Measurements from ENCODE around the gene EEIG1. TPM values are rescaled to one million over a fixed set of nuclear protein-coding genes. Genes with fewer than 3 reads are reported as not detected.

The EEIG1 gene
- total RNA-seq, 1 donor from 2014 or later, result 26.4 TPM

DNA sequence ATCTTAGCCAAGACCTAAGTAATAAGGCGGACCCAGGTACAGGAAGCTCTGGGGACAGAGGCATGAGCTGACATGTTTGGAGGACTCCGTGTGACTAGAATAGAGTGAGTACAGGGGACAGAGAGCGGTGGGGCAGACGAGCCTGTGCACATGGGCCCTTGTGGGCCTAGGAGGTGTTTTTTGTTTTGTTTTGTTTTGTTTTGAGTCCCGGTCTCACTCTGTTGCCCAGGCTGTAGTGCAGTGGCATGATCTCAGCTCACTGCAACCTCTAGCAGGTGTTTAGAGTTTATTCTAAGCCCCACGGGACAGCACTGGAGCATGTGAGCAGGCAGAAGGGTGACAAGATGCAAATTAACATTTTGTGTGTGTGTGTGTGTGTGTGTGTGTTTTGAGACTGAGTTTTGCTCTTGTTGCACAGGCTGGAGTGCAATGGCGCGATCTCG lies 3.1 kb upstream of the EEIG1 start:
- Histone ChIP-seq H3K27ac (ENCODE audit: low read depth, low read length) (no peak overlapping the region), H3K79me2 (ENCODE audit: insufficient read depth, low read length) (peaks cover 14% of the 10 kb centered on the region), H4K20me1 (ENCODE audit: insufficient read depth, low read length) (peaks cover 13% of the 10 kb centered on the region), H3K4me2 (ENCODE audit: low read length) (no peak overlapping the region), H3K4me3 (ENCODE audit: insufficient read depth, low read depth, low read length) (no peak overlapping the region), H2AFZ (ENCODE audit: low read depth, low read length) (no peak overlapping the region), H3K9ac (ENCODE audit: low read length) (no peak overlapping the region), H3K36me3 (ENCODE audit: insufficient read depth, low read length) (no peaks in the 10 kb centered on the region), H3K27me3 (ENCODE audit: insufficient read depth, low read length) (no peaks in the 10 kb centered on the region), H3K4me1 (ENCODE audit: insufficient read depth, low read length) (peaks cover 24% of the 10 kb centered on the region), H3K9me3 (ENCODE audit: insufficient read depth, low read depth, low read length) (no peaks in the 10 kb centered on the region)
- H3K36me3 Mint-ChIP-seq (ENCODE audit: low read depth, unreplicated experiment), result no peaks in the 10 kb centered on the region
- peak overlapping the region; percentile 44 for H3K27ac Mint-ChIP-seq (ENCODE audit: unreplicated experiment)
- DNase-seq (ENCODE audit: low read depth) (no peak), FAIRE-seq (no peak)
- H3K4me1 Mint-ChIP-seq (ENCODE audit: low read depth, unreplicated experiment), result peaks cover 4% of the 10 kb centered on the region
- H3K4me3 Mint-ChIP-seq (ENCODE audit: unreplicated experiment), result no peak overlapping the region
- peaks cover 3% of the 10 kb centered on the region for H3K27me3 Mint-ChIP-seq (ENCODE audit: low read depth, unreplicated experiment)
- H3K9me3 Mint-ChIP-seq (ENCODE audit: unreplicated experiment), result no peaks in the 10 kb centered on the region
- TF ChIP-seq, protein P1, sequence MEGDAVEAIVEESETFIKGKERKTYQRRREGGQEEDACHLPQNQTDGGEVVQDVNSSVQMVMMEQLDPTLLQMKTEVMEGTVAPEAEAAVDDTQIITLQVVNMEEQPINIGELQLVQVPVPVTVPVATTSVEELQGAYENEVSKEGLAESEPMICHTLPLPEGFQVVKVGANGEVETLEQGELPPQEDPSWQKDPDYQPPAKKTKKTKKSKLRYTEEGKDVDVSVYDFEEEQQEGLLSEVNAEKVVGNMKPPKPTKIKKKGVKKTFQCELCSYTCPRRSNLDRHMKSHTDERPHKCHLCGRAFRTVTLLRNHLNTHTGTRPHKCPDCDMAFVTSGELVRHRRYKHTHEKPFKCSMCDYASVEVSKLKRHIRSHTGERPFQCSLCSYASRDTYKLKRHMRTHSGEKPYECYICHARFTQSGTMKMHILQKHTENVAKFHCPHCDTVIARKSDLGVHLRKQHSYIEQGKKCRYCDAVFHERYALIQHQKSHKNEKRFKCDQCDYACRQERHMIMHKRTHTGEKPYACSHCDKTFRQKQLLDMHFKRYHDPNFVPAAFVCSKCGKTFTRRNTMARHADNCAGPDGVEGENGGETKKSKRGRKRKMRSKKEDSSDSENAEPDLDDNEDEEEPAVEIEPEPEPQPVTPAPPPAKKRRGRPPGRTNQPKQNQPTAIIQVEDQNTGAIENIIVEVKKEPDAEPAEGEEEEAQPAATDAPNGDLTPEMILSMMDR (IDR thresholded peaks at IDR 0.05; ENCODE audit: insufficient read depth, low read depth, low read length), result no peak
- no peak for TF ChIP-seq EZH2 (IDR thresholded peaks at IDR 0.05; ENCODE audit: insufficient read depth, low read length)

DNA sequence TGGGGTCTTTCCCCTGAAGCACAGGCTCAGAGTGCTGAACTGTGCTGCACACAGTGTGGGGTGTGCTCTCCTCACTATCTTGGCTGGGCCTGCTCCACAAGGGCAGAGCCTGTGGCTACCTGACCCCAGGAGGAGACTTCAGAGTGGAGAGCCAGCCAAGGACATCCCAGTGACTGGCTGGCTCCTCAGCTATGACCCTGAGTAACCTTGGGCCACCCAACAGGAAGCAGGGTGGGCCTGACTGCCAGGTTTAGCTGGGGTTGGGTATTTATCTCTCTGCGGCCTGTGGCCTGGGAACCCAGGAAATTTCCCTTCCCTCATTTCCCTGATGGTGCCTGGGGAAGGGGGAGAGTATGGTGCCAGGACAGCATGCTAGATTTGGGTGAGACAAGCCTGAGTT lies 2.1 kb upstream of the EEIG1 start:
- Mint-ChIP-seq H3K4me3 (ENCODE audit: unreplicated experiment) (no peak overlapping the region), H3K4me1 (ENCODE audit: low read depth, unreplicated experiment) (peaks cover 8% of the 10 kb centered on the region), H3K36me3 (ENCODE audit: low read depth, unreplicated experiment) (no peaks in the 10 kb centered on the region), H3K9me3 (ENCODE audit: unreplicated experiment) (no peaks in the 10 kb centered on the region), H3K27ac (ENCODE audit: unreplicated experiment) (no peak overlapping the region), H3K27me3 (ENCODE audit: low read depth, unreplicated experiment) (peaks cover 3% of the 10 kb centered on the region)
- no peak overlapping the region for H3K4me2 ChIP-seq (ENCODE audit: low read length)
- H3K4me3 ChIP-seq (ENCODE audit: insufficient read depth, low read depth, low read length), result no peak overlapping the region
- H3K27me3 ChIP-seq (ENCODE audit: insufficient read depth, low read length), result no peaks in the 10 kb centered on the region
- peaks cover 21% of the 10 kb centered on the region for H4K20me1 ChIP-seq (ENCODE audit: insufficient read depth, low read length)
- DNase-seq (ENCODE audit: low read depth) (no peak), FAIRE-seq (no peak)
- H2AFZ ChIP-seq (ENCODE audit: low read depth, low read length), result no peak overlapping the region
- no peaks in the 10 kb centered on the region for H3K9me3 ChIP-seq (ENCODE audit: insufficient read depth, low read depth, low read length)
- no peak for TF ChIP-seq EZH2 (IDR thresholded peaks at IDR 0.05; ENCODE audit: insufficient read depth, low read length)
- TF ChIP-seq, protein P1 (IDR thresholded peaks at IDR 0.05; ENCODE audit: insufficient read depth, low read depth, low read length), result no peak
- no peak overlapping the region for H3K9ac ChIP-seq (ENCODE audit: low read length)
- H3K27ac ChIP-seq (ENCODE audit: low read depth, low read length), result no peak overlapping the region
- H3K4me1 ChIP-seq (ENCODE audit: insufficient read depth, low read length), result peaks cover 34% of the 10 kb centered on the region
- H3K79me2 ChIP-seq (ENCODE audit: insufficient read depth, low read length), result peaks cover 20% of the 10 kb centered on the region
- H3K36me3 ChIP-seq (ENCODE audit: insufficient read depth, low read length), result no peaks in the 10 kb centered on the region

DNA sequence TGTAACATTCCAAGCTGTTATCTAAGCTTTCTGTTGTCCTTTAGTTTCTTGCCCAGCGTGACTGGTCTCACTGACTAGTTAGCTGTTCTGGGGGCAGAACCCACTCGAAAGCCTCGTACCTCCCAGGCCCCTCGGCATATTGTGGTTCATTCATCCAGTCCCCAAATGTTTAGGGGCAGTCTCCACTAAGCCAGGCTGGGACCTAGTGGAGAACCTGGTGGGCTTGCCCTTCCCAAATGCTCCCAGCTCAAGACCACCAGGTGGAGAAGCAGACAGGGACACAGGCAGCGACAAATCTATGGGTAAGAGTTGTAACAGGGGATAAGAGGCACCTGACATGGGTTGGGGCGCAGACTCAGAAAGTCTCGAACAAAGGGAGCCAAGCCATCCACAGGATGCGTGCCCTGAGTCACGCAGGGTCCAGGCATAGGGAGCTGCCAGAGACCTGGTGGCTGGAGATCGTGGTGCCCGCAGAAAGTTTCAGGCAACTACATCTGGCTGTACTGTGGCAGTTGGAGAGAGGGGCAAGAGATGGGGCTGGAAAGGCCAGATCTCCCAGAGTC lies 851 bp upstream of the EEIG1 start:
- DNase-seq (ENCODE audit: low read depth) (no peak), FAIRE-seq (no peak)
- peaks cover 3% of the 10 kb centered on the region for H3K27me3 Mint-ChIP-seq (ENCODE audit: low read depth, unreplicated experiment)
- Histone ChIP-seq H3K36me3 (ENCODE audit: insufficient read depth, low read length) (no peaks in the 10 kb centered on the region), H3K9me3 (ENCODE audit: insufficient read depth, low read depth, low read length) (no peaks in the 10 kb centered on the region), H3K4me1 (ENCODE audit: insufficient read depth, low read length) (peaks cover 37% of the 10 kb centered on the region), H4K20me1 (ENCODE audit: insufficient read depth, low read length) (peaks cover 34% of the 10 kb centered on the region), H3K27ac (ENCODE audit: low read depth, low read length) (peak overlapping the region; percentile 53), H2AFZ (ENCODE audit: low read depth, low read length) (peak overlapping the region; percentile 96), H3K27me3 (ENCODE audit: insufficient read depth, low read length) (no peaks in the 10 kb centered on the region), H3K79me2 (ENCODE audit: insufficient read depth, low read length) (peaks cover 33% of the 10 kb centered on the region), H3K4me3 (ENCODE audit: insufficient read depth, low read depth, low read length) (peak overlapping the region; percentile 65), H3K4me2 (ENCODE audit: low read length) (peak overlapping the region; percentile 97), H3K9ac (ENCODE audit: low read length) (peak overlapping the region; percentile 81)
- H3K9me3 Mint-ChIP-seq (ENCODE audit: unreplicated experiment), result no peaks in the 10 kb centered on the region
- H3K4me1 Mint-ChIP-seq (ENCODE audit: low read depth, unreplicated experiment), result peaks cover 13% of the 10 kb centered on the region
- H3K36me3 Mint-ChIP-seq (ENCODE audit: low read depth, unreplicated experiment), result no peaks in the 10 kb centered on the region
- TF ChIP-seq EZH2 (IDR thresholded peaks at IDR 0.05; ENCODE audit: insufficient read depth, low read length), result no peak
- TF ChIP-seq, protein P1 (IDR thresholded peaks at IDR 0.05; ENCODE audit: insufficient read depth, low read depth, low read length), result no peak
- H3K4me3 Mint-ChIP-seq (ENCODE audit: unreplicated experiment), result peak overlapping the region; percentile 85
- H3K27ac Mint-ChIP-seq (ENCODE audit: unreplicated experiment), result peak overlapping the region; percentile 77

All from astrocyte (in vitro differentiated cells and primary cell).